Progenitor cell of endocrine pancreas (in vitro differentiated cells): ENCODE measurements around the gene MBLAC1. TPM values are rescaled to one million over a fixed set of nuclear protein-coding genes. Genes with fewer than 3 reads are reported as not detected.

Experiments
- DNase-seq: peaks from one replicate; pipeline ENCODE4 v3.0.0; 2021; ENCODE audit warnings: low spot score; ENCODE audit not compliant: unreplicated experiment
- H3K27ac Mint-ChIP-seq: 2 replicates; pipeline ENCODE4 v1.8.0; 2021; ENCODE audit warnings: mild to moderate bottlenecking, moderate library complexity, mixed read lengths
- H3K27me3 Mint-ChIP-seq: 2 replicates; pipeline ENCODE4 v1.8.0; 2021; ENCODE audit warnings: mixed read lengths
- H3K36me3 Mint-ChIP-seq: 2 replicates; pipeline ENCODE4 v1.8.0; 2022; ENCODE audit warnings: mixed read lengths; ENCODE audit not compliant: insufficient read depth
- H3K4me1 Mint-ChIP-seq: 2 replicates; pipeline ENCODE4 v1.8.0; 2021; ENCODE audit warnings: low read depth, mixed read lengths
- H3K4me3 Mint-ChIP-seq: 2 replicates; pipeline ENCODE4 v1.8.0; 2021; ENCODE audit warnings: low read depth, mild to moderate bottlenecking, moderate library complexity, mixed read lengths
- H3K9me3 Mint-ChIP-seq: 2 replicates; pipeline ENCODE4 v1.8.0; 2021; ENCODE audit warnings: low read depth, mixed read lengths
- total RNA-seq: library from RNA; stranded (reverse); gene quantifications from 2 replicates; pipeline ENCODE4 v1.2.1, GENCODE V29; 2021
- TF ChIP-seq, protein P1 (sequence below): fragments of 200-600 bp; sonication (generic); IDR thresholded peaks from one replicate; pipeline ENCODE4 v1.5.0; 2021; ENCODE audit warnings: antibody characterized with exemption, mild to moderate bottlenecking; ENCODE audit not compliant: unreplicated experiment

Gene MBLAC1
- total RNA-seq, 1 donor from 2014 or later = 1.6 TPM

DNA sequence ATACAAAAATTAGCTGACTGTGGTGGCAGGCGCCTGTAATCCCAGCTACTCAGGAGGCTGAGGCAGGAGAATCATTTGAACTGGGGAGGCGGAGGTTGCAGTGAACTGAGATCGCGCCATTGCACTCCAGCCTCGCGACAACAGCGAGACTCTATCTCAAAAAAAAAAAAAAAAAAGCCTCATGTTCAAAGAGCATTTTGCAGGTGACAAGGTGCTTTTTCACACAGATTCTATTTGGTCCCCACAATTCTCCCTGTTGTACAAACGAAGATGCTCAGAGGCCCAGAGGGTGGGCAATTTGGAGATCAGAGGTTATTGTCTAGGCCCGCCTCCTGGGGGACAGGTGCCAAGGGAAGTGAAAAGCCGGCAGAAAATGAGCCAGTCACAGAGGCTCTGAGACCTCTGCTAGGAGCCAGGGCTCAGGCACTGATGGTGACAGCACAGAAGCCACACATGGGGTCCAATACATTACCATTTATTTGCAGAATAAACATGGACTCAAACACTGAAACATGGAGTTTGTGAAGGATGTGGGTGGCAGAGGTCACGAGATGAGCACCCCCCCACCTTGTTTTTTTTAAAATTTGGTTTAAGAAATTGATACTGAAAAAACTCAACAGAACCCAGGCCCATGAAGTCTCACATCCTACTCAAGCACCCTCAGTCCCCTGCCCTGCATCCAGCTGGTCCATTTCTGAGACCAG, 42.5 kb downstream of the MBLAC1 start:
- peaks cover 8% of the 10 kb centered on the region for H3K36me3 Mint-ChIP-seq
- no peak overlapping the region for H3K27ac Mint-ChIP-seq
- peaks cover 40% of the 10 kb centered on the region for H3K27me3 Mint-ChIP-seq
- DNase-seq = no peak
- H3K4me3 Mint-ChIP-seq = peak overlapping the region; percentile 62
- no peaks in the 10 kb centered on the region for H3K9me3 Mint-ChIP-seq
- TF ChIP-seq, protein P1, sequence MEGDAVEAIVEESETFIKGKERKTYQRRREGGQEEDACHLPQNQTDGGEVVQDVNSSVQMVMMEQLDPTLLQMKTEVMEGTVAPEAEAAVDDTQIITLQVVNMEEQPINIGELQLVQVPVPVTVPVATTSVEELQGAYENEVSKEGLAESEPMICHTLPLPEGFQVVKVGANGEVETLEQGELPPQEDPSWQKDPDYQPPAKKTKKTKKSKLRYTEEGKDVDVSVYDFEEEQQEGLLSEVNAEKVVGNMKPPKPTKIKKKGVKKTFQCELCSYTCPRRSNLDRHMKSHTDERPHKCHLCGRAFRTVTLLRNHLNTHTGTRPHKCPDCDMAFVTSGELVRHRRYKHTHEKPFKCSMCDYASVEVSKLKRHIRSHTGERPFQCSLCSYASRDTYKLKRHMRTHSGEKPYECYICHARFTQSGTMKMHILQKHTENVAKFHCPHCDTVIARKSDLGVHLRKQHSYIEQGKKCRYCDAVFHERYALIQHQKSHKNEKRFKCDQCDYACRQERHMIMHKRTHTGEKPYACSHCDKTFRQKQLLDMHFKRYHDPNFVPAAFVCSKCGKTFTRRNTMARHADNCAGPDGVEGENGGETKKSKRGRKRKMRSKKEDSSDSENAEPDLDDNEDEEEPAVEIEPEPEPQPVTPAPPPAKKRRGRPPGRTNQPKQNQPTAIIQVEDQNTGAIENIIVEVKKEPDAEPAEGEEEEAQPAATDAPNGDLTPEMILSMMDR = no peak
- peaks cover 29% of the 10 kb centered on the region for H3K4me1 Mint-ChIP-seq

DNA sequence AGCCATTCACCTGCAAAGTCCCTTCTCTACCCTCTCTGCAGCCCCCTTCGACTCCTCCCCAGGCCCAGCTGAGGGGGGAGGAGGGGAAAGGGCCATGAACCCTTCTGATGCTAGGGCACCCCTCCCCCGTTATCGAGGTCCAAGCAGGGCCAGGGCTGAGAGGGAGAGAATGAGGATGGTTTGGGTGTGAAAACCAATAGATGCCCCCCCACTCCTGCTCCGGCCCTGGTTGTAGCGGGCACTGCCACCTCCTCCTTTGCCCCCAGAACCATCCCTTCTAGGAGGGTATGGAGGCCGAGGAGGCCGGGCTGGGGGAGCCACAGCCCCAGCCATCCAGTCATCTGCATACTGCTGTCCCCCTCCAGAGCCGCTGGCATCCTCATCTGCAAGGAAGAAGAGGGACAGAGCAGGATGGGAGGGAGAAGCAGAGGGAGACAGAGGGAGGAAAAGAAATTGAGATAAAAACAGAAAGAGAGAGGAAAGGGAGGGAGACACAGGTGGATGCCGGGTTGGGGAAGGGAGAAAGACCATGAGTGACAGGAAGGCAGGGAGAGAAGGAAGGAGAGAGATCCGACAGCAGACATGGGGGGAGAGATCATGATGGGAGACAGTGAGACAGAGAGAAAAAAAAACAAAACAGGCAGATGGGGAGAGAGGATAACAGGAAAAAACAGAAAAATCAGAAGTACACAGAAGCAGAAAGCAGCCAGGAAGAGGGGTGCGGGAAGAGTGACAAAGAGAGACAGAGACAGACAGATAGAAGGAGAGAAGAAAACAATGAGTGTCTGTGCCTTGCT, 43.5 kb downstream of the MBLAC1 start:
- Mint-ChIP-seq H3K4me3 (peak overlapping the region; percentile 58), H3K27me3 (peaks cover 40% of the 10 kb centered on the region), H3K4me1 (peaks cover 30% of the 10 kb centered on the region), H3K36me3 (peaks cover 11% of the 10 kb centered on the region), H3K9me3 (no peaks in the 10 kb centered on the region), H3K27ac (no peak overlapping the region)
- TF ChIP-seq, protein P1 = no peak
- no peak for DNase-seq

DNA sequence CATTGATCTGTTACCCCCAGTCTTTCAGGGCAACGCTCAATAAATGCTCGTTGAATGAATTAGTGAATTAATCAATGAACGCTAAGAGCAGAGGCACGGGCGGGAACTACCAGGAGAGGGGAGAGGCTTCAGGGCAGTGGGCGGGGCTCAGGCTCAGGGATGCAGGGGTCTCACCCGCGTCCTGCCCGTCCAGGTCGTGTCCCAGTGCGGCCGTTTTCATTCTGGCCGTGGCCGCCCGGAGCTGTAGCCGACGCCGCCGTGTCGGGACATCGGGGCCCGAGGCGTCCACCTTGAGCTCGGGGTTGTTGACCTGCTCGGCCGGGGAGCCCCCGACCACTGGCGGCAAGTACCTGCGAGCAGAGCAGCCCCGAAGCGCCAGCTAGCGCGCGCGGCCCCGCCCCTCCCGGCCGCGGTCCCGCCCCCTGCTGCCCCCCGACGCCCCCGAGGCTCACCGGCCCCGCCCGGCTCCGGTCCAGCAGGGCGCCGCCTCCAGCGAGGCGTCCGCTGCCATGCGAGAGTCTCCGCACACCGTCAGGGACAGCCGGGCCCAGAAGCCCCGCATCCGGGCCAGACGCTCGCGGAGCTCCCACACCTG, 44.4 kb downstream of the MBLAC1 start:
- peaks cover 36% of the 10 kb centered on the region for H3K27me3 Mint-ChIP-seq
- peak; percentile 30 for DNase-seq

DNA sequence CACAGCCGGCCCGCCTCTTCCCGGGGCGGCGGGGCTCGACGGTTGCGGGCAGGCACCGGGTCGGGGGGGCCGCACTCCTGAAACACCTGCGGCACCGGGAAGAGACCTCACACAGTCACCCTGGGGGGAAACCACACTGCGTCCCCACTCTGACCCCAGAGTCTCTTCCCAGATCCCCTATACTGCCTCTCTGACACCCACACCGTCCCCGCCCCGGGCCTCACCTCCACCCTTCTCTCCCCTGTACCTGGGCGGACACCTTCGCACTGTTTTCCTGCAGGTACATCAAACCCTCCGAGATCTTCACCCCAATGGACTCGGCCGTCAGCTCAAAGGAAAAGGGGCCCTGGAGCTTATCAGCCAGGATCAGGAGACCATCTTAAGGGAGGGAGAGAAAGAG, 45.1 kb downstream of the MBLAC1 start:
- H3K27me3 Mint-ChIP-seq = peaks cover 29% of the 10 kb centered on the region
- H3K9me3 Mint-ChIP-seq = no peaks in the 10 kb centered on the region
- peaks cover 14% of the 10 kb centered on the region for H3K36me3 Mint-ChIP-seq
- no peak overlapping the region for H3K27ac Mint-ChIP-seq
- no peak for DNase-seq
- H3K4me3 Mint-ChIP-seq = peak overlapping the region; percentile 27
- peaks cover 36% of the 10 kb centered on the region for H3K4me1 Mint-ChIP-seq
- TF ChIP-seq, protein P1 = no peak

More for the DNA sequence above, 44.4 kb downstream of the MBLAC1 start:
- Mint-ChIP-seq H3K4me1 (peaks cover 36% of the 10 kb centered on the region), H3K9me3 (no peaks in the 10 kb centered on the region), H3K4me3 (peak overlapping the region; percentile 58), H3K27ac (peak overlapping the region; percentile 59), H3K36me3 (peaks cover 14% of the 10 kb centered on the region)
- TF ChIP-seq, protein P1 = no peak

DNA sequence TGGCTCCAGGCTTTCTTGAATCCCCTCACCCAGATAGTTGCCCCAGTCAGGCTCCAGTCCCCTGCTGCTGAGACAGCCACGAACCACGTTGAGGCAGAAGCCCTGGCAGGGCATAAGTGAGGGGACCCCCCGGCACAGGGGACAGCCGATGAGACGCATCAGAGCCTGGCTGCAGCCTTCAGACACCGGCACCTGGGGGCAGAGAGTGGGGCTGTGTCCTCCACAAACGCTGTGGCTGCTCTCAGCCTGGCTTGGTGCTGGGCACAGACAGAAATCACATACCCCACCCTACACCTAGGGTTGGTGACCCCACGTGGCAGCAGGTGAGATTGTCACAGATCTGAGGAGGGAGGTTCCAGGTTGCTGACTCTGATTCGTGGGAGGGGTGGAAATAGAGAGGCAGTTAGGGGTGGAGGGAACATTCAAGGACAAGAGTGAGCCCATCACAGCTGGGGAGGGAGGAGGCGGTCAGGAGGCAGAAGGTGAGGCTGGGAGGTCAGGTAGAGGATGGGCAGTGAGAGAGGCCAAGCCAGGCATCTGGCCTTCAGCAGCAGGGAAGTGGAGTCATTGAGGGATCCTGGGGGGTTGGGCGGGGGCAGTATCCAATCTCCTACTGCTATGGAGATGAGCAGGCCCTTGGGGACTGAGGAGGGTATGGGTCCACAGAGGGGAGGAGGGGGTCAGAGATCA, 47.2 kb downstream of the MBLAC1 start:
- Mint-ChIP-seq H3K27ac (no peak overlapping the region), H3K36me3 (peaks cover 14% of the 10 kb centered on the region), H3K9me3 (no peaks in the 10 kb centered on the region), H3K4me1 (peaks cover 16% of the 10 kb centered on the region), H3K4me3 (no peak overlapping the region), H3K27me3 (peaks cover 9% of the 10 kb centered on the region)
- TF ChIP-seq, protein P1 = no peak
- DNase-seq = no peak
